Measurements from ENCODE around the gene PDCD4.
"Not testable (repeated sequence)": the region's sequence is repeated elsewhere in the genome, so short reads cannot be mapped to it uniquely, and the experiment has no call there.

PDCD4 gene

DNA sequence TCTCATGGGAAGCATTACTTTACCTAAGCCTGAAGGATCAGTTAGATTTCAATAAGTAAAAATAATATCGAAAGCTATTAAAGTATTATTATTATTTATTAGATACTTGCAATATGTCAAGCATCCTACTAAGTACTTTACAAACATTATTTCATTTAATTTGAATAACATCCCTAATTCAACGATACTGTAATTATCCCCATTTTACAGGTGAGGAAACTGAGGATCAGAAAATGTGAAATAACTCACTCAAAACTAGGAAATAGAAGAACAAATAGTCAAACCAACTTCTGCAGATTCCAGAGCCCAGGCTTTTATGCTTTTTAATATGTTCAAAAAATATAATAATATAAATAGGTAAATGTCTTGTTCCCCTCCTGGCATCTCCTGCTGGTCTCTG, 10.3 kb upstream of the PDCD4 start:
- no peak for DNase-seq (ENCODE audit: low read depth in 2 of 2)

DNA sequence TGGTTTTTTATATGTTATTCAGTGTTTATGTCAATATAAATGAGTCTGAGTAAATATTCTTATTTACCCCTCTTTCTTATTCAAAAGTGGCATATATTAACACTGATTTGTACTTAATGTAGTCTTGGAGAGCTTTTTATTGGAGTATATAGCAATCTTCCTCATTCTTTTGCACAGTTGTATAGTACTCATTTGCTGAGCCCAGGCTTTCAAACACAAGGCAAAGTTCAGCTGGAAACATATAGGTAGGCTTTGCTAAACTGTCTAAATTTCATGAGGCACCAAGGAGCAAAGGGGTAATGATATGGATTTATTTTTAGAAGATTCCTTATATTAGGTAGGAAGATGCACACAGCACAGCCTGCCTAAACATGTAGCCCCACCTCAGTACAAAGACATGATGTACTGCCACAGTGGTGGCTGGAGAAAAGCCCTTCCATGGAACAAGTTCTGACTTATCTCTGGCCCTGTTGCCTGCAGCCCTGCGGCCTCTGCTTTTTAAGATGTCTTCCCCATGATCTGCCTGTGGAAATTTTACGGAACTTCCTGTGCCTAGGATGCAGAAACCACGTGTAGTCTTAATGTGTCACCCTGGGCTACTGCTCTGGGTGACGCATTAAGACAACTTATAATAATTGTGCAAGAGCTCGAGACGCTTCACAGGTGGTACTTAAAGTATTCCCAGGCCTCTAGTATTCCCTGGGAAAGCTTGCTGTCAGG, 9.6 kb upstream of the PDCD4 start:
- DNase-seq (ENCODE audit: low read depth in 2 of 2): no peak

DNA sequence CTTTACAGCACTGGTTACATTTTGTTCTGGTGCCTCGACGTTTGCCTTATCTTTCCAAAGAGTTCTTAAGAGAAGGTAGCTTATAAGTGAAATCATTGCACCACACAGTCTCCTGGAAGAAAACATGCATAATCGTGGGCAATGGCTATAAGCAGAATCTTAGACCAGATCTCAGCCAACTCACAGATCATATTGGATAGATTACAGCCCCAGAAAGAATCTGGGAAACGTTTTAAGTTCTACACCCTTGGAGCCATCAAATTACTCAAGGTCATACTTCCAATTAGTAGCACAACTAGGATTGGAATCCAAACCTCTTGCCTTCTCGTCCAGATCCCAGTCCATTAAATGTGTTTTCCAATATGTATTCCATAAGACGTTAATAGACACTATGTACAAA, 8.8 kb upstream of the PDCD4 start:
- DNase-seq (ENCODE audit: low read depth in 2 of 2): no peak

- no peak for DNase-seq (ENCODE audit: low read depth in 2 of 2)
These were observed 8.4 kb upstream of the PDCD4 start for GRCh38 chr10:110863361-110863760.

DNA sequence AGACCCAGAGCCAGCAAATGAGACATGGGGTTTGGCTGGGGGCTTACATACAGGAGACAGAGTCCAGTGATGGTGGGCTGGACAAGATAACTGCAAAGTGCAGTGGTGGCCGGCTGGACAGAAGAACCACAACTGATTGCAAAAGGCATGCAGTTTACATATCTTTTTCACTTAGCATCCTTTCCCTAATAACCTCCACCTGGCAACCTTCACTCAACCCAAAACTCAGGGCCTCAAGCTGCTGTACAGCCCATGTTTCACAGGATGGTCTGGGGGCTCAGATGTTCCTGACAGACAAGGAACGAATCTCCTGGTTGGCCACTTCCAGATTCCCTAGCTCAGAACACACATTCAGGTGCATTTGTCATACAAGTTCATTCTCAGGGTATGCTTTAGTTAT, 7.8 kb upstream of the PDCD4 start:
- no peak for DNase-seq (ENCODE audit: low read depth in 2 of 2)

- no peak for DNase-seq (ENCODE audit: low read depth in 2 of 2)
These were observed 7.0 kb upstream of the PDCD4 start for GRCh38 chr10:110864662-110865140.

GRCh38 chr10:110865186-110865808, 6.4 kb upstream of the PDCD4 start:
- no peak for DNase-seq (ENCODE audit: low read depth in 2 of 2)

GRCh38 chr10:110865809-110866482, 5.8 kb upstream of the PDCD4 start:
- DNase-seq (ENCODE audit: low read depth in 2 of 2): no peak

DNA sequence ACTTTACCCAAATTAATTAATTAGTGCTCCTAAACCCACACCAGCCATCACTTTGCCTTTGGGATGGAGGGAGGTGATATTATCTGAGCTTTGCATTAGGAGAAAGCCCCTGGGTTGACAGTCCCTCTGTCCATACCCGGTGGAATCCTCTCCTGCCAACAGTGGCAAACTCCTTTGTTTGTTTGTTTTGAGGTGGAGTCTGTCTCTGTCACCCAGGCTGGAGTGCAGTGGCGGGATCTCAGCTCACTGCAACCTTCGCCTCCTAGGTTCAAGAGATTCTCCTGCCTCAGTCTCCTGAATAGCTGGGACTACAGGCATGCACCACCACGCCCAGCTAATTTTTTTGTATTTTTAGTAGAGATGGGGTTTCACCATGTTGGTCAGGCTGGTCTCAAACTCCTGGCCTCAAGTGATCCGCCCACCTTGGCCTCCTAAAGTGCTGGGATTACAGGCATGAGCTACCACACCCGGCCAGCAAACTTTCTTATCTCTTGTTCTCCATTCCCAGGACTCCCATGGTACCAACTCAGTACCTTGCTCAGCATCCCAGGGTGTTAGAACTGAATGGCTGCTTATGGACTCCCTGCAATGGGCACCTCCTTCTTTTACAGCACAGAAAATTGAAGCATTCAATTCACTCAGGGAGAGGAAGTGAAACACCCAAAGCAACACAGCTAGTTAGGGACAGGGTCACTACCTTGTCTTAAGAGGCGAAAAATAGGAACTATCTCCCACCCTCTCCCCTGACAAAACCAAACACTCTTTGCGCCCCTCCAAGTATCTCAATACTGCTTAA, 4.5 kb upstream of the PDCD4 start:
- DNase-seq (ENCODE audit: low read depth in 2 of 2): not testable (repeated sequence)

GRCh38 chr10:110867807-110868465, 3.8 kb upstream of the PDCD4 start:
- no peak for DNase-seq (ENCODE audit: low read depth in 2 of 2)

GRCh38 chr10:110868981-110869380, 2.7 kb upstream of the PDCD4 start:
- DNase-seq (ENCODE audit: low read depth in 2 of 2): no peak

GRCh38 chr10:110870823-110871297, 868 bp upstream of the PDCD4 start:
- no peak for DNase-seq (ENCODE audit: low read depth in 2 of 2)

GRCh38 chr10:110872145-110872983, 636 bp downstream of the PDCD4 start:
- DNase-seq (ENCODE audit: low read depth in 2 of 2): peak in 1 of 2 donors; percentile 53

DNA sequence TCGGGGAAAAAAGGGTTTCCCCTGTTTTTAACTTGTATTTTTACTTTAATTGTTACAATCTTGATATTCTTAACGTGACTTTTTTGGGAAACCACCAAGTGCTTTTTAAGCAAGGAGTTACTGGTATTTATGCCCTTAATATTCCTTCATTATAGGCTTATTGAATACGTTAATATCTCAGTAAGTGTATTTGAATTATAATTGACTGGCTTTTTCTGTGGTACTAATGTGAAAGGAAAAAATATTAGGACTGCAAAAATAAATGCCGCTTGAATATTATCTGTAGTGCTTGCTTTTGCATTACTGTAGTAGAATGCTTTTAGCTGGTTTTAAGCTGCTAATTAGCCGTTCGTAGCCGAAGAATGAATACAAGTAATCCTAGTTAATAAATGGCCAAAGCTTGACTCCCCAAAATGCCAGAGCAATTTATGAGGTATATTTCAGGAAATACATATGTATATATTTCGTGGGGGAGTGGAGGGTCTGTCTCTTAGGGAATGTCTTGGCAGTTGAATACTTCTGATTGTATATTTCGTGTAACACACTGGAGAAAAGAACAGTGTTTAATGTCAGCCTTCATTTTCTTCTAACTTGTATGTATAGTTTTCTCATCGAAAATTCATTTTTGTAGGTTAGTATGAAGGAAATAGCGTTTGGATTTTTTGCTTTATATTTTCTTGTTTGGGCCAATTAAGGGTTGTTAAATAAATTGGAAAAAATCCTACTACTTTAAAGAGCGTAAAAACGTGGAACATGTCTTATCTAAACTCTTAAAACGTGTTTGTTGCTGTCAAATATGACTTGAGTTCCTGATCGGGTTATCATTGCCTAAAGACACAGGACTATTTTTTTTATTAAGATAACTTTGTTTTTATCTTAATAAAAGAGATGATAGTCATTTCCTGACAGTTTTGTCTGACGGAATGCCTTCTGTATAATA, 1.5 kb downstream of the PDCD4 start:
- no peak for DNase-seq (ENCODE audit: low read depth in 2 of 2)

- no peak for DNase-seq (ENCODE audit: low read depth in 2 of 2)
These were observed 2.2 kb downstream of the PDCD4 start for GRCh38 chr10:110873951-110874350.

GRCh38 chr10:110876000-110876399, 4.3 kb downstream of the PDCD4 start:
- DNase-seq (ENCODE audit: low read depth in 2 of 2): no peak

DNA sequence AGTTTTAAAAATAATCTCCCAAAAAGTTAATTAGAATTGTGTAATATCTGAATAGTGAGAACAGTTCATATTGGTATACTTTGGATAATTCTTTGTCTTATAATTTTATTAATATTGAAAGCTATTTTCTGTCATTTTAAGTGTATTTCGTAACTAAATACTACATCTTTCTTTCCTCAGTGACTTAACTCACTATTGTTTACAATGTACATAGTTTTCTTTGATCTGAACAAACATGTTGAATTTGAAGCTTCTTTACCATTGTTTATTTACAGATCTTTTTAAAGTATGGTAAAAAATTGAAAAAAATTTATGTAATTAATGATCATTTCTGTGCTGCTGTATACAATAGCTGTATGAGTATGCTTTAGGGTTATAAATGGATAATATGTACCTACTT, 5.1 kb downstream of the PDCD4 start:
- DNase-seq (ENCODE audit: low read depth in 2 of 2): no peak

GRCh38 chr10:110880012-110880411, 8.3 kb downstream of the PDCD4 start:
- no peak for DNase-seq (ENCODE audit: low read depth in 2 of 2)

DNA sequence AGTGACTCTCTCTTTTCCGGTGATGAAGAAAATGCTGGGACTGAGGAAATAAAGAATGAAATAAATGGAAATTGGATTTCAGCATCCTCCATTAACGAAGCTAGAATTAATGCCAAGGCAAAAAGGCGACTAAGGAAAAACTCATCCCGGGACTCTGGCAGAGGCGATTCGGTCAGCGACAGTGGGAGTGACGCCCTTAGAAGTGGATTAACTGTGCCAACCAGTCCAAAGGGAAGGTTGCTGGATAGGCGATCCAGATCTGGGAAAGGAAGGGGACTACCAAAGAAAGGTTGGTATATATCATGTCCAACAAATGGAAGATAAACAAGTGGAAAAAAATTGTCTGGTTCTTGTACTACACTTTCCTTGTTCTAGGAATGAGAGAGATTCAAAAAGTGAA, 9.5 kb downstream of the PDCD4 start:
- no peak for DNase-seq (ENCODE audit: low read depth in 2 of 2)
